ENCODE data around the gene NUB1. TPM values are rescaled to one million over a fixed set of nuclear protein-coding genes. Genes with fewer than 3 reads are reported as not detected.

NUB1 gene
- total RNA-seq, 3 donors from 2014 or later, result 25.9 to 26.9 (median 26.5) TPM

DNA sequence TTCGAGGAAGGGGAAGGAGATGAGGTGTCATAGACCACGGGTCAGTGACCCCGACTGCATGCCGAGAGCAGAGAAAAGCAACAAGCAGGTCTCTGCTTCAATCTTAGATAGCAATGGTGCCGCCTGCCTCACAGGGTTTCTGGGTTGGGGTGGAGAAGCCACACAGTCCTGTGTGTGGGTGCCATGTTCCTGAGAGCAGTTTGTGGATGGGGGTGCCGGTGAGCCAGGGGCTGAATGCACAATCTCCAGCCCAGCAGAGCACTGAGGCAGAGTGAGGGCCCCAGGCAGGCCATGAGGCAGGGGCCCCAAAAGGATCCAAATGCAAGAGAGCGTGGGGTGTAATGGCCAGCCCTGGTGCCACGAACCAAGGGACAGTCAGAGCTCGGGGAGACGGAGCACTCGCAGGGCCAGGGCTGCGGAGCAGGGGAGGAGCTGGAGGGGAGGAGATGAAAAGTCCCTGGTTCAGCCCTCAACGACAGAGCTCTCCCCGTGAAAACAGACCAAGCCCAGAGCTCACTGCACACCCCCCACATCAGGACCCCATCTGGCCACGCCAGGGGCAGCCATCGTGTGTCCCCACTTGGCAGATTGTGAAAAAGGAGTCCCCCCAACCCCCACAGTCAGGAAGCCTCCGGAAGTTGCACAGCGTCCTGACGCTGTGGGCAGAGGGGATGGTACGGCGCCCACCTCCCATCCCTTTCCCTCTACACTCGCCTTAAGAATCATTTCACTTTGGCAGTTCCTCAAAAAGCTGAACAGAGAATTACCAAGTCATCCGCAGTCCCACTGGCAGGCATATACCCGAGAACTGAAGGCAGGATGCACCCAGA lies 48.4 kb downstream of the NUB1 start:
- peaks cover 2% of the 10 kb centered on the region for H3K4me1 Mint-ChIP-seq (ENCODE audit: low read depth)
- ATAC-seq (no peak), DNase-seq (no peak)
- no peaks in the 10 kb centered on the region for H3K9me3 Mint-ChIP-seq
- H3K4me3 Mint-ChIP-seq, result no peak overlapping the region
- H3K27me3 Mint-ChIP-seq (ENCODE audit: low read depth), result no peaks in the 10 kb centered on the region
- H3K36me3 Mint-ChIP-seq (ENCODE audit: insufficient read depth), result no peaks in the 10 kb centered on the region

DNA sequence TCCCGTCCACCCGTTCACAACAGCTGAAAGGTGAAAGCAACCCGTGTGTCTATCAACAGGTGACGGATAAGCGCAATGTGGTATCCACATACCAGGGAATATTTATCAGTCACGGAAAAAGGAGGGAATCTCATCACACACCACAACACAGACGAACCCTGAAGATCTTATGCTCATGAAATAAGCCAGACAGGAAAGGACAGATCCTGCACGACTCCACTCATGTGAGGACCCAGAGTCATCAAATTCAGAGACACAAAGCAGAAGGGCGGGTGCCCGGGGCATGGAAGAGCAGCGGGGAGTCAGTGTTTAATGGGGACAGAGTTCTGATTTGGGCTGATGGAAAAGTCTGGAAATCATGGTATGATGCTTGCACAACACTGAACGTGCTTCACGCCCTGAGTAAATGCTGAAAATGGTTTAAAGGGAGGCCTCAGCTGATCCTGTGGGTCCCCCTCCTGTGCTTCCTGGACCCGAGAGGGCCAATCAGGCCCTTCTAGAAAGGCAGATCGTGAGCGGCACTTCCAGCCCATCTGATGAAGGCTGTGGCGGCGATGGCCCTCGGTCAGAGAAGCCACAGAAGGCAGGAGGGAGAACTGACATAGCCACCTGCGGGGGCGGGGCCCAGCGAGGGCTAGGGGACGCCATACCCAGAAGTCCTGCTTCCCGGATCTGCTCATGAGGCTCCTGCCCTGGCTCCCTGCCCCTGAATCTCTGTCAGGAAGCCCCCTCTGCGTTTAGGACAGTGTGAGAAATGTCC lies 49.2 kb downstream of the NUB1 start:
- DNase-seq, result no peak
- Mint-ChIP-seq H3K9me3 (no peaks in the 10 kb centered on the region), H3K36me3 (ENCODE audit: insufficient read depth) (no peaks in the 10 kb centered on the region), H3K4me3 (no peak overlapping the region), H3K4me1 (ENCODE audit: low read depth) (peaks cover 4% of the 10 kb centered on the region), H3K27me3 (ENCODE audit: low read depth) (no peaks in the 10 kb centered on the region)
- ATAC-seq, result no peak

DNA sequence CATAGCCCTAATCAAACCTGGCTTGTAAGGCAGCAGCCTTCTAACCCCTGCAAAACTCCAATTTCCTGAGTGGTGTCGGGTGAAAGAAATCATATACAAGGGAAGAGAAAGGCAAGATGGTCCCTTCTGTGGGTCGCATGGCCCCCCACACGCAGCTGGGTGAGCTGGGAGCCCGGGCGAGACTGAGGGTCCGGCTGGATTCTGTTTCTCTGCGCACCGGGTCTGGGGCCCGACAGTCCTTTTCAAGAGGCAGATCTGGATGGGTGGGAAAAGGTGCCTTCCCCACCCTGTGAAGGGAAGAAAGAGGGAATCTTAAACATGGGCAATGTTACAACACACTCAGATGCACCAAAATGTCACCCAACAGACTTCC lies 49.7 kb downstream of the NUB1 start:
- Mint-ChIP-seq H3K36me3 (ENCODE audit: insufficient read depth) (no peaks in the 10 kb centered on the region), H3K27me3 (ENCODE audit: low read depth) (no peaks in the 10 kb centered on the region), H3K9me3 (no peaks in the 10 kb centered on the region), H3K4me1 (ENCODE audit: low read depth) (peaks cover 4% of the 10 kb centered on the region), H3K4me3 (no peak overlapping the region)
- DNase-seq (no peak), ATAC-seq (no peak)

DNA sequence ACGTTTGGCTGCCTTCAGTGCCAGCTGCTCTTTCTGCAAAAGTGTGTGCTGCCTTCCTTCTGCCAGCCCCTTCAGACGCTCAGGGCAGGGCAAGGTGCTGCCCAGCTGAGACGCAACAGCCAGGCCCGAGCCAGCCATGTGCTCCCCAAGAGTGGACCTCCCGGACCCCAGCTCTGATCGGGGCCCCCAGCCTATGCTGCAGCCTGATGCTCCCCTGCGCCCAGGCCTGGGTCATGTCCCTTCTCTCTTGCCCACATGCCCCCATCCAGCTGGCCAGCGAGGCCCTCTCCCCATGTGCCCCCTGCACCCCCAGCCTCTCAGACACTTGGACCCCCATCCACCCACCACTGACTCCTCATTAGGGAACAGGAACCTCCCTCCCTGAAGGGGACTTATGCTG lies 50.4 kb downstream of the NUB1 start:
- DNase-seq (no peak), ATAC-seq (no peak)
- H3K9me3 Mint-ChIP-seq, result no peaks in the 10 kb centered on the region
- peaks cover 7% of the 10 kb centered on the region for H3K4me1 Mint-ChIP-seq (ENCODE audit: low read depth)
- H3K4me3 Mint-ChIP-seq, result no peak overlapping the region
- H3K27me3 Mint-ChIP-seq (ENCODE audit: low read depth), result no peaks in the 10 kb centered on the region
- H3K36me3 Mint-ChIP-seq (ENCODE audit: insufficient read depth), result no peaks in the 10 kb centered on the region

DNA sequence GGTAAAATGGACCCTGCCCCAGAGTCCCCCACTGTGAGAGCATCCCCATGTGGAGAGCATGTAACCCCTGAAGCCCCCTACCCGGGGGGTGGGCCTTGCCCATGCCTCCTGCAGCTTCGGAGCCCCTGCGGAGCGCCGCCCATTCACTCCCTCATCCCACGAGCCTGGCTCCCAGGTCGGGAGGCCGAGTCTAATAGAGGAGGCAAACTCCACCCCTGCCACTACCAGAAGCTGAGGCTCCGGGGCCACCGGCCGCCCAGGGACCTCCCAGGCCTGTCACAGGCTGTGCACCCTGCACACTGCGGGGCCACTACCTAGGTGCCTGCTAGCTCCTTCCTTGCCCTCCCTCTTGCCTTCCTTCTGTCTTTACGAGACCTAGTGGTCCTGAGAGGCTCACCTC lies 50.8 kb downstream of the NUB1 start:
- H3K27me3 Mint-ChIP-seq (ENCODE audit: low read depth), result no peaks in the 10 kb centered on the region
- no peaks in the 10 kb centered on the region for H3K36me3 Mint-ChIP-seq (ENCODE audit: insufficient read depth)
- no peak for DNase-seq
- no peaks in the 10 kb centered on the region for H3K9me3 Mint-ChIP-seq
- ATAC-seq, result no peak
- no peak overlapping the region for H3K4me3 Mint-ChIP-seq
- peaks cover 11% of the 10 kb centered on the region for H3K4me1 Mint-ChIP-seq (ENCODE audit: low read depth)

DNA sequence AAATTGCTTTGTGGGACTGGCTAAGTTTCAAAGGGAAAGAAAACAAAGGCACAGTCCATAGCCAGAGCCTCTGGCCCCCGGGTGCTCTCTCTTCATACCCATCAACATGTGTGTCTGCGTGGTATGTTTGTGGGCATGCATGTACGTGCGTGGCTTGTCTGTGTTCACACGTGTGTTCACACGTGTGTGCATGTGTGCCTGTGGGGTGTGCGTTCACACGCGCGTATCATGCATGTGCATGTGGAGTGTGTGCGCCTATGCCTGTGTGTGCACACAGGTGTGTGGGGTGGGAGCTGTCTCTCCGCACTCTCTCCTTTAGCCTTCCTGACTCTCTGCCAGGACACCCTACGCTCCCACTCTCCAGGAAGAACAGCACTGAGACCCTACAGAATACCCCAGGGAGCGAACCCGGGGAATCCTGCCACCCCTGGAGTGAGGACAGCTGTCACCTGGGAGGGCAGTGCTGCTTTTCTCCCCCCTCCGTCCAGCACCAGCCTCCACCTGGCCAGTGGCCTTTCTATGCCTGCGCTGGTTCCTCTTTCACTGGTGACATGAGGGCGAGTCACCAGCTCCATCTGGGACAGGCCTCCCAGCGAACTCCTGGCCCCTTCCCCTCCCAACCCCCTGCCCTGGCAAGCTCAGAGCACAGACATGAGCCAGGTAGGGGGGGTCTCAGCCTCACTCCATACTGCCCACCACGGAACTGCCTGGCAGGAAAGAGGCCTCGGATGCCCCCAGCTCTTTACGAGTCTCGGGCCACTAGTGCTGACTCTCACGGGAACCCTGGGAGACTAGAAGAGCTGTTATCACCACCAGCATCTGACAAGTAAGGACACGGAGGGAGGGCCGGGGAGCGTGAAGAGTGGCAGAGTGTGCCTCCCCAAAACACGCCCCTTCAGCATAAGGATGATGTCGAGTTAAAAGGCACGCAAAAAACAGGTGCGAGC lies 51.7 kb downstream of the NUB1 start:
- DNase-seq, result no peak

DNA sequence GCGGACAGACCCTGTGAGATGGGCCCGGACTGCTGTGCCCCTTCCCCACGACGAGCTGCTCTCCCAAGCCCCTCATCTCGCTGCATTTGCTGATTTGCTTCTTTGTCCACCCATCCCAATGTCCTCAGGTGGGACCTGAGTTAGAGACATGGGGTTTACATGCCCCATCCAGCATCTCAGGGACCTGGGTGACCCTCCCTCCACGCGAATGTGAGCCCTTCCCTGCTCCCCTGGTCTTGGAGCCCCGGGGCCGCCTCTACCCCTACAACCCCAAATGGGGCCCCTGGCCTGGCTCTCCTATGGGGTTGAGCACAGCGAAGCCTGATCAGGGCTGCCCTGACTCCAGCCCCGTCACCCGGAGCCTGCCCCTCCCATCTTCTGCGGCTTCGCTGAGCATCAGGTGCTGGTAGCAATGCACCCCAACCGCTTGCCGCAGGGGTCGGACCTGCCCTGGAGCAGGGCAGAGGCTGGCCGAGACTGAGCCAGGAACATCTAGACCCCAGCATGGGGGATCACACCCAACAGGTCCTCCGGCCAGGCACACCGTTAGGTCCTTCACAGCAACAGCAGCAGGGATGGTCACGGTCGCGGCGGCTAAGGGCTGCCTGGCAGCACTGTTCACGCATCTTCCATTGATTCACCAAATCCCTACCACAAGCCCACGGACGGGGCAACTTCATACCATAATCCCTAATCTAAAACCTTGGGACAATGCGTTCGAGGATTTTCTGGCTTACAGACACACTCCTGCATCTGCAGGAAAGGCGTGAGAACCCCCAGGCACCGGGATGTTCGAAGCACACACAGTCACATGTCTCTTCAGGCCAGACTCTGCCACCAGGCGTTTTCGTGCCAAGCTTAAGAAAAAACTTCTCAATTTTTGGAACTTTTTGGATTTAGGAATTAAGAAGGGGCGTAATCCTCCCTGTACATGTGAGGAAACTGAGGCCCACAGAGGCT lies 52.7 kb downstream of the NUB1 start:
- ATAC-seq, result no peak
- peaks cover 18% of the 10 kb centered on the region for H3K4me1 Mint-ChIP-seq (ENCODE audit: low read depth)
- no peak overlapping the region for H3K4me3 Mint-ChIP-seq
- H3K27me3 Mint-ChIP-seq (ENCODE audit: low read depth), result no peaks in the 10 kb centered on the region
- H3K36me3 Mint-ChIP-seq (ENCODE audit: insufficient read depth), result no peaks in the 10 kb centered on the region
- no peak for DNase-seq
- no peaks in the 10 kb centered on the region for H3K9me3 Mint-ChIP-seq

More for the DNA sequence above, 51.7 kb downstream of the NUB1 start:
- H3K36me3 Mint-ChIP-seq (ENCODE audit: insufficient read depth), result no peaks in the 10 kb centered on the region
- H3K27me3 Mint-ChIP-seq (ENCODE audit: low read depth), result no peaks in the 10 kb centered on the region
- no peak overlapping the region for H3K4me3 Mint-ChIP-seq
- H3K9me3 Mint-ChIP-seq, result no peaks in the 10 kb centered on the region
- ATAC-seq, result no peak
- peaks cover 18% of the 10 kb centered on the region for H3K4me1 Mint-ChIP-seq (ENCODE audit: low read depth)

DNA sequence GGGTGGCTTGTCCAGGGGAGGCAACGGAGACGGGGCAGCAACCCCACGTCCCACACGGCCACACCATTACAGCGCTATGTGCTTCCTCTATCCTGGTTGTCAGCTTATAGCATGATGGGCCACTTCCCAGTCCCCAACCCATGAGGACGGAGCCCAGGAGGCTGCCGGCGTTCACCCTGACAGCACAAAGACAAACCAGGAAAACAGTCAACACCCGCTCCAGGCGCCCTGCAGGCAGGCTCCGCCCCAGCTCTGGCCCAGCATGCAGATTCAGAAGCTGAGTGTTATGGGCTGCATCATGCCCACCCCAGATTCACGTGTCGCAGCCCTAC lies 53.4 kb downstream of the NUB1 start:
- no peak overlapping the region for H3K4me3 Mint-ChIP-seq
- DNase-seq (no peak), ATAC-seq (no peak)
- H3K4me1 Mint-ChIP-seq (ENCODE audit: low read depth), result peaks cover 20% of the 10 kb centered on the region
- H3K9me3 Mint-ChIP-seq, result no peaks in the 10 kb centered on the region
- H3K27me3 Mint-ChIP-seq (ENCODE audit: low read depth), result no peaks in the 10 kb centered on the region
- no peaks in the 10 kb centered on the region for H3K36me3 Mint-ChIP-seq (ENCODE audit: insufficient read depth)

DNA sequence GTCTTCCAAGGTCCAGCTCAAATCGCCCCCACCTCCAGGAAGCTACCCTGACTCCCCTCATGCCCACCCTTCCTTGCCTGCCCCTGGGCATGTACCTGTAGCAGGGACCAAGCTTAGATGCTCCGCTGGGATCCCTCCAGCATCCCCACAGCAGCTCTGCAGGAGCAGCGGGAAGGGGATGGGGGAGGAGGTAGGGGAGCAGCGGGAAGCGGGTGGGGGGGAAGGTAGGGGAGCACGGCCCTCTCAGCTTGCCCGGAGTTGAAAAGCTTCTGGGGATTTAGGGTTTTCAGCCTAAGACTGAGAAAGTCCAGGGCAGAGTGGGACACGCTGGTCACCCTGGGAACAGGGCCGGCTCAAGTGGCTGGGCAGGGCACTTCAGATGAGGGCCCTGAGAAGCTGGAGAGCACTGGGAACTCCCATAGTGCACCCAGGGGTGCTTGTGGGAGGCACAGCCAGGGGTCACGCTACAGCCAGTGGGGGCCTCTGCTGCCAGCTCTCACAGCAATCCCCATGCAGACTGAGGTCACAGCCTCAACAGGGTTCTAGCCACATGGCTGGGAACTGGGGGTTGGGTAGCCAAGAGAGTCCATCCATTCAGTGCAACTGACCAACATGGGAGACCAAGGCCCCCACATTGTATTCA lies 54.8 kb downstream of the NUB1 start:
- H3K36me3 Mint-ChIP-seq (ENCODE audit: insufficient read depth), result no peaks in the 10 kb centered on the region
- no peak for ATAC-seq

DNA sequence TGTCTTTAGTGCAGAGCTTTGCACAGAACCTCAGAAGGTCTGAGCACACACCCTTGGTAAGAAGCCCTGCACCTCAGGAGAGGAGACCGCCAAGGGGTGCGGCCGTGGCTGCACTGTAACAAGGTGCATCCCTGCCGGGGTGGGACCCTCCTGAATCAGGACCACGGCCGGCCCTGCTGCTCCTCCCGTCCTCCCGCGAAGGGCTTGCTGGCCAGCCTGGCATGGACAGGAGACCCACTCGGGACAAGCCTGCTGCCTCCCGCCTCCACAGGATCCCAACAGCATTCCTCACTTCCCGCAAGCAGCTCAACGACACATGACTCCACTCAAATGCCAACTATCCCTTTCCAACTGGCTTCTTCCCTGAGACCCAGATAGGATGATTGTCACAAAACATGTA lies 55.4 kb downstream of the NUB1 start:
- peaks cover 27% of the 10 kb centered on the region for H3K4me1 Mint-ChIP-seq (ENCODE audit: low read depth)

More for the DNA sequence above, 54.8 kb downstream of the NUB1 start:
- Mint-ChIP-seq H3K4me3 (no peak overlapping the region), H3K9me3 (no peaks in the 10 kb centered on the region), H3K27me3 (ENCODE audit: low read depth) (no peaks in the 10 kb centered on the region), H3K4me1 (ENCODE audit: low read depth) (peaks cover 26% of the 10 kb centered on the region)
- no peak for DNase-seq

DNA sequence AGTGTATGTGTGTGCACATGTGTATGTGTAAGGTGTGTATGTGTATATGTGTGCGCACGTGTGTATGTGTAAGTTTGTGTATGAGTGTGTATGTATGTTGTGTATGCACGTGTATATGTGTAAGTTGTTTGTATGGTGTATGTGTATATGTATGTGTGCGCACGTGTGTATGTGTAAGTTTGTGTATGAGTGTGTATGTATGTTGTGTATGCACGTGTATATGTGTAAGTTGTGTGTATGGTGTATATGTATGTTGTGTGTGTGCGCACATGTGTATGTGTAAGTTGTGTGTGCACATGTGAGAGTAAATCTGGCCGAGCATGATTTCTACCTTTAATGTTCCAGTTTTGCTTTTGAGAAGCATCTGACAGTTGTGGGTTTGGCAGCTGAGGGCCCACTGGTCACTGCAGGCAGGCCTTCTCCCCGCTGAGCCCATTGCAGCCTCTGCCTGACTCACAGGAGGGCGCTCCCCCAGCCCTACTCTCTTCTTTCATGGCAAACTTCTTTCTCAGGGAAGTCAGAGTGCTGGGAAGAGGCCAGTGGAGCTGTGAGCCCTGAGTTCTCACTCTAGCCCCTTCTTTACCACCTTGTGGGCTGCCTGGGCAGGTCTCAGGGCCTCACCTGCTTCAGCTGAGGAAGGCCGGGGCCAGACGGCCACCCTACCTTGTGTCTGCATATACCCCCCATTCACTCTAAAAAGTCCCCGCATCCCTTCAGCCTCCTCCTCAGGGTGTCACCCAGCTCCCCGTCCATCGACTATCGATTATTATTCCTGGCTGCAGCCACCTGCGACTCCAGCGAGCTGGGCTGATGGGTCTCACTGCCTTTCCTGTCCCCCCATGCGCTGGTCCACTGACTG lies 57.1 kb downstream of the NUB1 start:
- DNase-seq, result no peak
- Mint-ChIP-seq H3K27me3 (ENCODE audit: low read depth) (no peaks in the 10 kb centered on the region), H3K4me1 (ENCODE audit: low read depth) (peaks cover 30% of the 10 kb centered on the region), H3K36me3 (ENCODE audit: insufficient read depth) (no peaks in the 10 kb centered on the region), H3K9me3 (no peaks in the 10 kb centered on the region), H3K4me3 (no peak overlapping the region)
- ATAC-seq, result no peak

More for the DNA sequence above, 55.4 kb downstream of the NUB1 start:
- no peaks in the 10 kb centered on the region for H3K27me3 Mint-ChIP-seq (ENCODE audit: low read depth)
- DNase-seq (no peak), ATAC-seq (no peak)
- no peaks in the 10 kb centered on the region for H3K9me3 Mint-ChIP-seq
- no peaks in the 10 kb centered on the region for H3K36me3 Mint-ChIP-seq (ENCODE audit: insufficient read depth)
- no peak overlapping the region for H3K4me3 Mint-ChIP-seq

DNA sequence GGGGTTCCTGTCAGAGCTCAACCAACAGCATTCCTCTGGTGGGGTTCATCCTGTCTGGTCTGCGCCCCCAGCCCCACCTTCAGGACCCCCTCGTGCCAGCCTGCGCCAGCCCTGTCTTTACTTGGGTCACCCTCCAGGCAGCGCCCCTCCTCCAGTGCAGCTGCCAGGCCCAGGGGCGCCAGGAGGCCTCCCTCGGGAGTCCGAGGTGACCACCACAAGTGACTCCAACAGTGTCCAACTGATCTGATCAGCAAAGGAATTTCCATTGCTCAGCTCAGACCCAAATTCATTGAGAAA lies 57.6 kb downstream of the NUB1 start:
- DNase-seq (no peak), ATAC-seq (no peak)
- no peaks in the 10 kb centered on the region for H3K27me3 Mint-ChIP-seq (ENCODE audit: low read depth)
- peaks cover 36% of the 10 kb centered on the region for H3K4me1 Mint-ChIP-seq (ENCODE audit: low read depth)
- H3K9me3 Mint-ChIP-seq, result no peaks in the 10 kb centered on the region
- no peak overlapping the region for H3K4me3 Mint-ChIP-seq
- no peaks in the 10 kb centered on the region for H3K36me3 Mint-ChIP-seq (ENCODE audit: insufficient read depth)

Data from activated T-cell treated with anti-CD3 and anti-CD28 coated beads, Interleukin-2, amount 50 U/mL, for 4 hours (primary cell).